CD14-positive monocyte (primary cell): ENCODE data around the gene CHRNA4. TPM values are rescaled to one million over a fixed set of nuclear protein-coding genes. Genes with fewer than 3 reads are reported as not detected.

Experiments used
- DNase-seq, 3 donors: peaks; one replicate each; pipeline ENCODE4 v3.0.0-alpha.2; 2011 to 2022
- H2AFZ ChIP-seq: 2 replicates; pipeline ENCODE4 v1.6.0; 2012; ENCODE audit warnings: mild to moderate bottlenecking, low read depth, low read length, inconsistent platforms; ENCODE audit not compliant: insufficient read depth, poor library complexity, severe bottlenecking
- H3K27ac ChIP-seq, 2 donors: 1 replicate in 1 of 2; 2 replicates in 1 of 2; pipeline ENCODE4 v1.5.1; 2012 to 2013; ENCODE audit warnings: low read length in 2 of 2, control low read depth in 1 of 2, inconsistent platforms in 1 of 2, low read depth in 1 of 2, mild to moderate bottlenecking in 1 of 2
- H3K27me3 ChIP-seq, 2 donors: one replicate each; pipeline versions ENCODE4 v1.6.0 to v1.6.1; 2011 to 2013; ENCODE audit warnings: low read length in 2 of 2; ENCODE audit not compliant: control insufficient read depth in 2 of 2, insufficient read depth in 2 of 2
- H3K36me3 ChIP-seq, 2 donors: replicated peaks in 1 of 2; 1 replicate in 1 of 2; 2 replicates in 1 of 2; pipeline versions ENCODE4 v1.5.1 to v1.6.1; 2012 to 2013; ENCODE audit warnings: low read length in 2 of 2, control low read depth in 1 of 2, inconsistent platforms in 1 of 2, mild to moderate bottlenecking in 1 of 2; ENCODE audit not compliant: insufficient read depth in 2 of 2, control insufficient read depth in 1 of 2
- H3K4me1 ChIP-seq, 2 donors: 1 replicate in 1 of 2; 2 replicates in 1 of 2; pipeline versions ENCODE4 v1.5.1 to v1.6.1; 2012 to 2013; ENCODE audit warnings: low read length in 2 of 2, control low read depth in 1 of 2, inconsistent platforms in 1 of 2, mild to moderate bottlenecking in 1 of 2, moderate library complexity in 1 of 2; ENCODE audit not compliant: insufficient read depth in 2 of 2, control insufficient read depth in 1 of 2
- H3K4me2 ChIP-seq: replicated peaks from 2 replicates; pipeline ENCODE3; 2012; ENCODE audit warnings: low read length, moderate library complexity, mild to moderate bottlenecking; ENCODE audit not compliant: poor library complexity, severe bottlenecking; ENCODE audit errors: extremely low read depth
- H3K4me3 ChIP-seq, 3 experiments: fragments of 200-600 bp in 1 of 3; sonication (generic) in 1 of 3; replicated peaks in 1 of 3; 1 replicate in 2 of 3; 2 replicates in 1 of 3; pipeline ENCODE4 v1.5.1; 2011 to 2013; ENCODE audit warnings: low read length in 3 of 3, mild to moderate bottlenecking in 3 of 3, control low read depth in 2 of 3, low read depth in 2 of 3, inconsistent platforms in 1 of 3, moderate library complexity in 1 of 3
- H3K79me2 ChIP-seq: 2 replicates; pipeline ENCODE4 v1.6.0; 2012; ENCODE audit warnings: mild to moderate bottlenecking, control low read depth, inconsistent platforms, low read length, moderate library complexity; ENCODE audit not compliant: insufficient read depth
- H3K9ac ChIP-seq: 2 replicates; pipeline ENCODE4 v1.6.0; 2017; ENCODE audit warnings: low read length, mild to moderate bottlenecking; ENCODE audit not compliant: insufficient read depth, poor library complexity, severe bottlenecking
- H3K9me3 ChIP-seq, 2 donors: replicated peaks in 1 of 2; 1 replicate in 1 of 2; 2 replicates in 1 of 2; pipeline versions ENCODE4 v1.5.1 to v1.6.1; 2012 to 2013; ENCODE audit warnings: low read length in 2 of 2, control low read depth in 1 of 2; ENCODE audit not compliant: control insufficient read depth in 1 of 2, insufficient read depth in 1 of 2
- H4K20me1 ChIP-seq: 2 replicates; pipeline ENCODE4 v1.6.0; 2012; ENCODE audit warnings: mild to moderate bottlenecking, low read length, control low read depth, moderate library complexity; ENCODE audit not compliant: insufficient read depth
- H3K27ac Mint-ChIP-seq, 7 donors: one replicate each; pipeline ENCODE4 v1.8.0; 2020; ENCODE audit warnings: mild to moderate bottlenecking in 7 of 7, mixed read lengths in 7 of 7, moderate library complexity in 6 of 7, inconsistent platforms in 2 of 7
- H3K27me3 Mint-ChIP-seq, 3 donors: one replicate each; pipeline ENCODE4 v1.8.0; 2021 to 2022; ENCODE audit warnings: low read depth in 3 of 3, mild to moderate bottlenecking in 3 of 3, mixed read lengths in 3 of 3, moderate library complexity in 3 of 3, inconsistent platforms in 1 of 3
- H3K36me3 Mint-ChIP-seq, 2 donors: one replicate each; pipeline ENCODE4 v1.8.0; 2020; ENCODE audit warnings: mixed read lengths in 2 of 2, inconsistent platforms in 1 of 2, mild to moderate bottlenecking in 1 of 2
- H3K4me1 Mint-ChIP-seq: one replicate; pipeline ENCODE4 v1.8.0; 2020; ENCODE audit warnings: mild to moderate bottlenecking, mixed read lengths
- H3K4me3 Mint-ChIP-seq, 2 donors: one replicate each; pipeline ENCODE4 v1.8.0; 2020; ENCODE audit warnings: mild to moderate bottlenecking in 2 of 2, mixed read lengths in 2 of 2, moderate library complexity in 1 of 2
- H3K9me3 Mint-ChIP-seq, 7 donors: one replicate each; pipeline ENCODE4 v1.8.0; 2020 to 2022; ENCODE audit warnings: mixed read lengths in 7 of 7, mild to moderate bottlenecking in 6 of 7, moderate library complexity in 6 of 7, inconsistent platforms in 2 of 7
- CTCF ChIP-seq: fragments of 200-600 bp; IDR thresholded peaks from one replicate; pipeline ENCODE4 v1.8.0; 2022; ENCODE audit warnings: antibody characterized with exemption, mild to moderate bottlenecking
- WGBS: methylation state at CpG from one replicate; pipeline ENCODE4 v1.1.5; 2013; ENCODE audit warnings: missing lambda C conversion rate; ENCODE audit not compliant: insufficient coverage; 5-methylcytosine and 5-hydroxymethylcytosine counted together
- intact Hi-C, 2 donors: fragments of 100-400 bp; cut with micrococcal nuclease; formaldehyde crosslinking; loops; one replicate each; pipeline versions ENCODE4 v1.15.0 to v1.15.1; 2023
- polyA plus RNA-seq, 3 donors: library from polyadenylated mRNA; depleted of rRNA in 1 of 3; unstranded in 2 of 3; stranded (reverse) in 1 of 3; fragments of 300-500 nt in 2 of 3; fragments of >200 nt in 1 of 3; fragmentation: Illumina TruSeq in 2 of 3; gene quantifications; 1 replicate in 2 of 3; 2 replicates in 1 of 3; pipeline ENCODE4 v1.2.3, GENCODE V29; 2012 to 2021

Gene CHRNA4
- polyA plus RNA-seq, 3 donors: not detected

GRCh38 chr20:63314566-63315239 lies 46.4 kb downstream of the CHRNA4 start:
- no peak overlapping the region for H3K27ac Mint-ChIP-seq
- Histone ChIP-seq H3K4me2 (no peak overlapping the region), H3K27me3 (no peaks in the 10 kb centered on the region), H3K36me3 (no peaks in the 10 kb centered on the region), H3K79me2 (no peaks in the 10 kb centered on the region), H2AFZ (no peak overlapping the region), H4K20me1 (no peaks in the 10 kb centered on the region), H3K27ac (no peak overlapping the region), H3K9me3 (no peaks in the 10 kb centered on the region), H3K4me1 (no peaks in the 10 kb centered on the region), H3K4me3 (no peak overlapping the region), H3K9ac (no peak overlapping the region)
- TF ChIP-seq CTCF: no peak
- H3K9me3 Mint-ChIP-seq: no peaks in the 10 kb centered on the region
- 84% methylated on average over 18 of the region's 21 CpGs for WGBS
- intact Hi-C loops: no loop called here
- H3K4me1 Mint-ChIP-seq: no peaks in the 10 kb centered on the region
- no peak overlapping the region for H3K4me3 Mint-ChIP-seq
- no peaks in the 10 kb centered on the region for H3K36me3 Mint-ChIP-seq
- no peak for DNase-seq
- H3K27me3 Mint-ChIP-seq: peaks cover 2 to 3% (median 3%) of the 10 kb centered on the region in 3 donors

- no peak for DNase-seq
- no peak overlapping the region for H3K4me2 ChIP-seq
- no peak overlapping the region for H3K9ac ChIP-seq
- no peaks in the 10 kb centered on the region for H3K79me2 ChIP-seq
- H4K20me1 ChIP-seq: no peaks in the 10 kb centered on the region
- Mint-ChIP-seq H3K27ac (peak overlapping the region in 1 of 7 donors; percentile 3), H3K9me3 (no peaks in the 10 kb centered on the region), H3K36me3 (no peaks in the 10 kb centered on the region), H3K4me3 (no peak overlapping the region), H3K27me3 (peaks cover 2 to 4% (median 3%) of the 10 kb centered on the region in 3 donors), H3K4me1 (no peaks in the 10 kb centered on the region)
- intact Hi-C loops: no loop called here
- H3K4me1 ChIP-seq: no peaks in the 10 kb centered on the region
- H3K36me3 ChIP-seq: no peaks in the 10 kb centered on the region
- H3K9me3 ChIP-seq: no peaks in the 10 kb centered on the region
- no peak overlapping the region for H3K27ac ChIP-seq
- TF ChIP-seq CTCF: no peak
- 71% methylated on average over 8 of the region's 9 CpGs for WGBS
- H3K4me3 ChIP-seq: no peak overlapping the region
- H3K27me3 ChIP-seq: no peaks in the 10 kb centered on the region
- no peak overlapping the region for H2AFZ ChIP-seq
Measured at GRCh38 chr20:63314015-63314471, 47.1 kb downstream of the CHRNA4 start.
